IMR-90 (cell line): ENCODE measurements around the gene E2F4. TPM values are rescaled to one million over a fixed set of nuclear protein-coding genes. Genes with fewer than 3 reads are reported as not detected.

ENCODE experiments used
- ATAC-seq: fragments of 200-7000 bp; cut with Tn5 transposase; 2 replicates; pipeline ENCODE4 v1.9.1; 2020; ENCODE audit warnings: low read depth, mild to moderate bottlenecking, moderate library complexity
- BruUV-seq: library from RNA; stranded (reverse); fragments of 400-500 nt; replicated peaks from 2 replicates; lab custom pipeline; 2021; lab: Mats Ljungman, UMichigan
- CTCF ChIA-PET: fragments of 300-600 bp; formaldehyde crosslinking; extraction: SDS; loops from one replicate; lab custom pipeline; 2021; ENCODE audit warnings: antibody characterized with exemption; lab: Yijun Ruan, JAX
- POLR2A ChIA-PET: fragments of 300-600 bp; sonication (Branson Sonifier 250); formaldehyde crosslinking; loops from one replicate; lab custom pipeline; 2022; ENCODE audit warnings: antibody characterized with exemption; ENCODE audit not compliant: unreplicated experiment; lab: Charles Lee
- DNase-seq: peaks from one replicate; pipeline ENCODE4 v3.0.0; 2013
- H2AFZ ChIP-seq: replicated peaks from 2 replicates; pipeline ENCODE3; 2013; ENCODE audit warnings: low read length, mild to moderate bottlenecking; ENCODE audit not compliant: poor library complexity
- H2AK5ac ChIP-seq: 2 replicates; pipeline ENCODE4 v1.6.1; 2013; ENCODE audit warnings: low read depth, low read length, inconsistent platforms
- H2AK9ac ChIP-seq: replicated peaks from 2 replicates; pipeline ENCODE3; 2013; ENCODE audit warnings: mild to moderate bottlenecking, low read depth, low read length, moderate library complexity; ENCODE audit not compliant: poor library complexity
- H2BK120ac ChIP-seq: 2 replicates; pipeline ENCODE4 v1.6.1; 2013; ENCODE audit warnings: low read depth, low read length, inconsistent platforms
- H2BK15ac ChIP-seq: 3 replicates; pipeline ENCODE4 v1.6.1; 2013; ENCODE audit warnings: low read depth, low read length, inconsistent platforms
- H2BK20ac ChIP-seq: 2 replicates; pipeline ENCODE4 v1.6.1; 2013; ENCODE audit warnings: low read depth, mild to moderate bottlenecking, inconsistent platforms, low read length, moderate library complexity
- H2BK5ac ChIP-seq: 2 replicates; pipeline ENCODE4 v1.6.1; 2013; ENCODE audit warnings: mild to moderate bottlenecking, low read depth, low read length, inconsistent platforms; ENCODE audit not compliant: poor library complexity, severe bottlenecking
- H3K14ac ChIP-seq: replicated peaks from 2 replicates; pipeline ENCODE4 v1.6.1; 2013; ENCODE audit warnings: low read depth, low read length, inconsistent platforms
- H3K18ac ChIP-seq: 2 replicates; pipeline ENCODE4 v1.6.1; 2013; ENCODE audit warnings: low read depth, low read length, control low read depth
- H3K23ac ChIP-seq: 2 replicates; pipeline ENCODE4 v1.6.1; 2013; ENCODE audit warnings: low read depth, low read length, inconsistent platforms
- H3K27ac ChIP-seq: 2 replicates; pipeline ENCODE4 v1.5.1; 2013; ENCODE audit warnings: mild to moderate bottlenecking, control low read depth, low read length; ENCODE audit not compliant: insufficient read depth
- H3K27me3 ChIP-seq: 2 replicates; pipeline ENCODE4 v1.6.1; 2013; ENCODE audit warnings: low read length; ENCODE audit not compliant: control insufficient read depth, insufficient read depth
- H3K36me3 ChIP-seq: 2 replicates; pipeline ENCODE4 v1.6.1; 2013; ENCODE audit warnings: low read length, mixed read lengths; ENCODE audit not compliant: control insufficient read depth, insufficient read depth
- H3K4ac ChIP-seq: 2 replicates; pipeline ENCODE4 v1.6.1; 2013; ENCODE audit warnings: low read depth, low read length, inconsistent platforms
- H3K4me1 ChIP-seq: 2 replicates; pipeline ENCODE4 v1.6.1; 2013; ENCODE audit warnings: low read length, mixed read lengths; ENCODE audit not compliant: control insufficient read depth, insufficient read depth
- H3K4me2 ChIP-seq: 2 replicates; pipeline ENCODE4 v1.6.1; 2013; ENCODE audit warnings: low read depth, mild to moderate bottlenecking, control low read depth, low read length, moderate library complexity
- H3K4me3 ChIP-seq: 2 replicates; pipeline ENCODE4 v1.5.1; 2013; ENCODE audit warnings: low read depth, mild to moderate bottlenecking, control low read depth, low read length, moderate library complexity; ENCODE audit not compliant: insufficient read depth
- H3K56ac ChIP-seq: 2 replicates; pipeline ENCODE4 v1.6.1; 2013; ENCODE audit warnings: low read length, inconsistent platforms; ENCODE audit not compliant: insufficient read depth; ENCODE audit errors: extremely low read depth
- H3K79me1 ChIP-seq, 2 experiments: 2 replicates each; pipeline ENCODE4 v1.6.1; 2013; ENCODE audit warnings: low read length in 2 of 2, inconsistent platforms in 1 of 2, low read depth in 1 of 2
- H3K9ac ChIP-seq: 2 replicates; pipeline ENCODE4 v1.6.1; 2013; ENCODE audit warnings: low read depth, low read length, control low read depth
- H3K9me1 ChIP-seq: 2 replicates; pipeline ENCODE4 v1.6.1; 2013; ENCODE audit warnings: low read length, inconsistent platforms; ENCODE audit not compliant: insufficient read depth
- H3K9me3 ChIP-seq: 2 replicates; pipeline ENCODE4 v1.6.1; 2013; ENCODE audit warnings: low read length; ENCODE audit not compliant: control insufficient read depth, insufficient read depth
- H4K20me1 ChIP-seq: 2 replicates; pipeline ENCODE4 v1.6.1; 2013; ENCODE audit warnings: low read length, inconsistent platforms; ENCODE audit not compliant: insufficient read depth
- H4K5ac ChIP-seq: 2 replicates; pipeline ENCODE4 v1.6.1; 2013; ENCODE audit warnings: mild to moderate bottlenecking, low read depth, low read length, control low read depth
- H4K8ac ChIP-seq, 2 experiments: 2 replicates each; pipeline ENCODE4 v1.6.1; 2013; ENCODE audit warnings: low read depth in 2 of 2, low read length in 2 of 2, control low read depth in 1 of 2, inconsistent platforms in 1 of 2
- H4K91ac ChIP-seq: 2 replicates; pipeline ENCODE4 v1.6.1; 2013; ENCODE audit warnings: low read depth, low read length, inconsistent platforms; ENCODE audit not compliant: insufficient read depth
- BHLHE40 ChIP-seq: fragments of 150-350 bp; IDR thresholded peaks from 2 replicates; pipeline ENCODE4 v1.6.1; 2016; ENCODE audit warnings: mild to moderate bottlenecking, low read depth, low read length
- CTCF ChIP-seq: conservative IDR thresholded peaks from 2 replicates; pipeline ENCODE4 v1.5.1; 2012; ENCODE audit warnings: mild to moderate bottlenecking, low read depth, low read length, improper control_type of control experiment
- ELK1 ChIP-seq: fragments of 150-350 bp; IDR thresholded peaks from 2 replicates; pipeline ENCODE4 v1.6.1; 2016; ENCODE audit warnings: low read depth, mild to moderate bottlenecking, low read length, moderate library complexity, borderline replicate concordance
- MAZ ChIP-seq: IDR thresholded peaks from 2 replicates; pipeline ENCODE4 v1.6.1; 2012; ENCODE audit warnings: low read depth, mild to moderate bottlenecking, low read length, improper control_type of control experiment, moderate library complexity, borderline replicate concordance
- MXI1 ChIP-seq: IDR thresholded peaks from 2 replicates; pipeline ENCODE4 v1.6.1; 2012; ENCODE audit warnings: low read depth, mild to moderate bottlenecking, low read length, moderate library complexity, borderline replicate concordance
- NFE2L2 ChIP-seq: fragments of 150-350 bp; IDR thresholded peaks from 2 replicates; pipeline ENCODE4 v1.6.1; 2016; ENCODE audit warnings: low read depth, mild to moderate bottlenecking, low read length
- POLR2A ChIP-seq: IDR thresholded peaks from 2 replicates; pipeline ENCODE4 v1.6.1; 2012; ENCODE audit warnings: mild to moderate bottlenecking, low read depth, low read length
- RAD21 ChIP-seq: IDR thresholded peaks from 2 replicates; pipeline ENCODE4 v1.6.1; 2012; ENCODE audit warnings: low read length, improper control_type of control experiment
- RFX5 ChIP-seq: IDR thresholded peaks from 2 replicates; pipeline ENCODE4 v1.8.0; 2012; ENCODE audit warnings: low read depth, mild to moderate bottlenecking, low read length, moderate library complexity
- USF2 ChIP-seq: fragments of 150-350 bp; IDR thresholded peaks from 2 replicates; pipeline ENCODE4 v1.6.1; 2017; ENCODE audit warnings: mild to moderate bottlenecking, antibody characterized with exemption, low read length, low read depth
- WGBS, 2 experiments: methylation state at CpG; one replicate each; pipeline versions ENCODE4 v1.1.5 to v1.1.7; 2013; ENCODE audit warnings: missing lambda C conversion rate in 2 of 2; ENCODE audit not compliant: insufficient read length in 1 of 2; ENCODE audit errors: extremely low coverage in 2 of 2; 5-methylcytosine and 5-hydroxymethylcytosine counted together
- dilution Hi-C: fragments of 300-500 bp; cut with HindIII; formaldehyde crosslinking; loops from one replicate; pipeline ENCODE4 v1.14.3; 2018; ENCODE audit warnings: low sequenced_read_pairs; ENCODE audit not compliant: unreplicated experiment
- in situ Hi-C: fragments of 300-500 bp; cut with MboI; formaldehyde crosslinking; loops from 3 replicates; pipeline ENCODE4 v1.14.3; 2019; ENCODE audit warnings: low sequenced_read_pairs, inconsistent platforms, mixed read lengths
- intact Hi-C: fragments of 100-400 bp; cut with micrococcal nuclease; formaldehyde crosslinking; loops from 2 replicates; pipeline ENCODE4 v1.10.0; 2022
- polyA plus RNA-seq, 3 experiments: library from polyadenylated mRNA; depleted of rRNA; stranded (reverse); fragments of >200 nt; gene quantifications; 2 replicates each; pipeline ENCODE4 v1.2.3, GENCODE V29; 2012; ENCODE audit warnings: low replicate concordance in 1 of 3
- total RNA-seq: library from RNA; depleted of rRNA; stranded (reverse); fragments of >200 nt; gene quantifications from 2 replicates; pipeline ENCODE4 v1.2.3, GENCODE V29; 2012

Gene E2F4
- total and polyA plus RNA-seq, 2 of the 4 experiments (the other 2 are of a cell fraction): 63.4 to 103 TPM

- Histone ChIP-seq H3K79me1 (peaks cover 0 to 9% of the 10 kb centered on the region in 2 experiments; a peak in 1 of 4 replicates), H3K27me3 (no peaks in the 10 kb centered on the region), H3K4me3 (no peak overlapping the region), H3K23ac (no peak overlapping the region), H2BK15ac (no peak overlapping the region), H3K9me3 (no peaks in the 10 kb centered on the region), H2BK5ac (no peak overlapping the region), H2AK5ac (no peak overlapping the region), H4K20me1 (0 out of 2 replicates have a peak, but pooled peaks cover 6% of the 10 kb centered on the region), H3K18ac (no peak overlapping the region), H2BK20ac (no peak overlapping the region), H2AFZ (no peak overlapping the region), H3K27ac (no peak overlapping the region), H3K36me3 (no peaks in the 10 kb centered on the region), H2AK9ac (no peak overlapping the region), H3K14ac (no peak overlapping the region), H4K5ac (no peak overlapping the region), H3K4me1 (peaks cover 8% of the 10 kb centered on the region), H3K4me2 (no peak overlapping the region), H3K9ac (no peak overlapping the region), H4K91ac (no peak overlapping the region), H3K4ac (no peak overlapping the region), H2BK120ac (no peak overlapping the region), H3K56ac (no peak overlapping the region), H4K8ac (no peak overlapping the region), H3K9me1 (peaks cover 20% of the 10 kb centered on the region)
- no peak for ATAC-seq
- no peak for DNase-seq
- 80% methylated on average over 2 of the region's 7 CpGs; no CpG with 5 or more reads in 1 of the 2 experiments for WGBS, 2 experiments
- in situ Hi-C loops: no loop called here
- CTCF ChIA-PET: interaction anchor here (1.5 kb wide), 1 partner anchor 14 kb away, joined by 3 read pairs; no protein-coding TSS in a partner anchor
- dilution Hi-C loops: no loop called here
- intact Hi-C loops: no loop called here
- POLR2A ChIA-PET: no interaction called here
- TF ChIP-seq BHLHE40 (no peak), MXI1 (no peak), MAZ (no peak), CTCF (no peak), NFE2L2 (no peak), RAD21 (no peak), USF2 (no peak), RFX5 (no peak), ELK1 (no peak), POLR2A (no peak)
- no TSS peak for BruUV-seq
These were observed 19.7 kb downstream of the E2F4 start for GRCh38 chr16:67211674-67212073.
